Activated CD4-positive, alpha-beta T cell treated with anti-CD3 and anti-CD28 coated beads for 4 hours (primary cell): ENCODE results near the gene ELOVL6.
"Not testable (repeated sequence)": the region's sequence is repeated elsewhere in the genome, so short reads cannot be mapped to it uniquely, and the experiment has no call there.

Experiments
- DNase-seq, 2 donors: peaks; one replicate each; pipeline ENCODE4 v3.0.0-alpha.2; 2020

ELOVL6 gene

GRCh38 chr4:110157580-110157979 is 40.8 kb downstream of the ELOVL6 start:
- no peak for DNase-seq

- DNase-seq = not testable (repeated sequence)
Observed at GRCh38 chr4:110157166-110157565, 41.2 kb downstream of the ELOVL6 start.

GRCh38 chr4:110156442-110156841 is 42.0 kb downstream of the ELOVL6 start:
- DNase-seq = no peak

GRCh38 chr4:110155654-110156053 is 42.8 kb downstream of the ELOVL6 start:
- DNase-seq = no peak

GRCh38 chr4:110154582-110154981 is 43.8 kb downstream of the ELOVL6 start:
- DNase-seq = no peak

- DNase-seq = no peak
Observed at GRCh38 chr4:110152386-110152785, 46.0 kb downstream of the ELOVL6 start.

- no peak for DNase-seq
Observed at GRCh38 chr4:110149089-110149488, 49.3 kb downstream of the ELOVL6 start.

GRCh38 chr4:110142461-110142860 is 56.0 kb downstream of the ELOVL6 start:
- DNase-seq = no peak

GRCh38 chr4:110139815-110140214 is 58.6 kb downstream of the ELOVL6 start:
- no peak for DNase-seq

- DNase-seq = no peak
Observed at GRCh38 chr4:110139111-110139510, 59.3 kb downstream of the ELOVL6 start.

- no peak for DNase-seq
Observed at GRCh38 chr4:110138551-110138950, 59.9 kb downstream of the ELOVL6 start.

- no peak for DNase-seq
Observed at GRCh38 chr4:110137829-110138228, 60.6 kb downstream of the ELOVL6 start.

GRCh38 chr4:110135523-110135922 is 62.9 kb downstream of the ELOVL6 start:
- no peak for DNase-seq

- no peak for DNase-seq
Observed at GRCh38 chr4:110135076-110135475, 63.3 kb downstream of the ELOVL6 start.

GRCh38 chr4:110134269-110134869 is 64.0 kb downstream of the ELOVL6 start:
- DNase-seq = no peak

- DNase-seq = no peak
Observed at GRCh38 chr4:110132816-110133719, 65.3 kb downstream of the ELOVL6 start.

GRCh38 chr4:110131916-110132315 is 66.5 kb downstream of the ELOVL6 start:
- no peak for DNase-seq

- DNase-seq = no peak
Observed at GRCh38 chr4:110130576-110131358, 67.6 kb downstream of the ELOVL6 start.

GRCh38 chr4:110129544-110129943 is 68.9 kb downstream of the ELOVL6 start:
- no peak for DNase-seq

GRCh38 chr4:110128472-110128919 is 69.9 kb downstream of the ELOVL6 start:
- no peak for DNase-seq

GRCh38 chr4:110128029-110128428 is 70.4 kb downstream of the ELOVL6 start:
- DNase-seq = no peak

- DNase-seq = no peak
Observed at GRCh38 chr4:110124711-110125110, 73.7 kb downstream of the ELOVL6 start.

- DNase-seq = no peak
Observed at GRCh38 chr4:110122201-110122600, 76.2 kb downstream of the ELOVL6 start.
